ENCODE results near the gene TSEN34.
A peak's percentile ranks its signal among the peaks of the same experiment; 100 is the strongest.
"Not testable (repeated sequence)": the region's sequence is repeated elsewhere in the genome, so short reads cannot be mapped to it uniquely, and the experiment has no call there.

The TSEN34 gene

DNA sequence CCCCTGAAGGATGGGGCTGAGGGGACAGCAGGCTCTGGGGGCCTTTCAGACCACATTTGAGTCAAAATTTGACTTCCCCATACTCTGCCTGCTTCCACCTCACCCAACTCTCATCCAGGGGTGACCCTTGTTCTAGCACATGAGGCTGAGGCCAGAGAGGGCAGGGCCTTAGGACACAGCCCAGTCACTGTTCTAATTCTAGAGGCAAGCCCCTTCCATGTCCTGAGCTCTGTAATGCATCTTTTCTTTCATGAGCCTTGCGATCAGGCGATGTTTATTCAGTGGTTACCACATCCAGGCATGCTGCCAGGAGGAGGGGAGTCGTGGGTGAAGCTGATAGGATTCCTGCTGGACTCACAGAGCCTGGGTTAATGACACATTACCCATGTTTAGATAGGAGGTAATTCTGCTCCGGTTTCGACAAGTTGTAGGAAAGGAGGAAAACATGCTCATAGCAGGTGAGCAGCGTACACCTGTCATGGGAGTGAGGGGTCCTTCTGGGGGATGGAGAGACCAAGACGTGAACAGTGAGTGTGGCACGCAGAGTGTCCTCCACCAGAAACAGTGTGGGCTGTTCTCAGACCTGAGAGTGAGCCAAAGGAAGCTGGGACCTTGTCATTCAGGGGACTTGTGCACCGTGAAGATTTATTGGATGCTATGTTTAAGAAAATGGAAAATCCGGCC lies 18.8 kb downstream of the TSEN34 start:
- peak; percentile 96 to 97 for DNase-seq

DNA sequence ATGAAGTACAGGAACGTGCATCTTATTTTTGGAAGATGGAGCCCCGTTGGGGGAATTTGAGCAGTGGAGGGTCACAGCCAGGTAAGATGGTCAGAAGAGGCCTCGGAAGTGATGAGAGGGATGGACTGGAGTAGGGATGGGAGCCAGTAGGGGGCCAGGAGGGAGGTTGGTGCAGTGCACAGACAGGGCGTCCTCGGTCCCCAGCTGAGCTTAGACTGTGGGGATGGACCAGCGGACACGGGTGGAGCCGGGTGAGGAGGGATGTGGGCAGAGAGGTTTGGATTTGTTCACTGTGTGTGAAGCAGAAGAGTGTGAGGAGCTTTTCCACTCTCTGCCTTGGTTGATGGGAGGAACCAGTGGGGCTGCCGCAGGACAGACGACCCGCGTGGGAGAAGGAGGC lies 20.1 kb downstream of the TSEN34 start:
- peak in 1 of 2 donors; percentile 10 for DNase-seq

DNA sequence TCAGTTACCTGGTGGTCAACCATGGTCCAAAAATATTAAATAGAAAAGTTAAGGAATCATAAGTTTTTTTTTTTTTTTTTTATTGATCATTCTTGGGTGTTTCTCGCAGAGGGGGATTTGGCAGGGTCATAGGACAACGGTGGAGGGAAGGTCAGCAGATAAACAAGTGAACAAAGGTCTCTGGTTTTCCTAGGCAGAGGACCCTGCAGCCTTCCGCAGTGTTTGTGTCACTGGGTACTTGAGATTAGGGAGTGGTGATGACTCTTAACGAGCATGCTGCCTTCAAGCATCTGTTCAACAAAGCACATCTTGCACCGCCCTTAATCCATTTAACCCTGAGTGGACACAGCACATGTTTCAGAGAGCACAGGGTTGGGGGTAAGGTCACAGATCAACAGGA lies 23.1 kb downstream of the TSEN34 start:
- DNase-seq, result not testable (repeated sequence)

DNA sequence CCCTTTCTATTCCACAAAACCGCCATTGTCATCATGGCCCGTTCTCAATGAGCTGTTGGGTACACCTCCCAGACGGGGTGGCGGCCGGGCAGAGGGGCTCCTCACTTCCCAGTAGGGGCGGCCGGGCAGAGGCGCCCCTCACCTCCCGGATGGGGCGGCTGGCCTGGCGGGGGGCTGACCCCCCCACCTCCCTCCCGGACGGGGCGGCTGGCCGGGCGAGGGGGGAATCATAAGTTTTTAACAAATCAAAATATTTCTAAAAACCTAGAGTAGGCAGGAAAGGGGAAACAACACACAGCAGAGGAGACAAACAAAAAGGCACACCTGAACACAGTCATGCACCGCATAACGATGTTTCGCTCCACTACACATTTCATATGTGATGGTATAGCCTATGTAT lies 23.6 kb downstream of the TSEN34 start:
- DNase-seq, result not testable (repeated sequence)

DNA sequence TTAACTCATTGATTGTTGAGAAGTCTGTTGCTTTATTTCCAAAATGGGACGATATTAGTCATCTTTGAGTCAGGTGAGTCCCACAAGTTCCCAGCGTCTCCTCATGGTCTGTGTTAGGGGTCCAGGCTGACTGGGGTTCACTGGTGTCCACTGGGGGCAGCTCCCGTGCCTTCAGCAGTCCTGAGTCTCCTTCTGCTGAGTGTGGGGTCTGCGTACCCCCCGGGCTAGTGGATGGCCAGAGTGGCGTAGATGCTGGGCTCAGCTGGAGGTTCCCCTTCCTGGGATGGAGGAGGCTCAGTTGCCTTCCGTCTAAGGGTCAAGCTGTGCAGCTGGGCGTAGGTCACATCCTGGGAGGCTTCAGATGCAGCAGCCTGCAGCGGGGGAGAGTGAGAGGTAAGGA lies 25.8 kb downstream of the TSEN34 start:
- no peak for DNase-seq

DNA sequence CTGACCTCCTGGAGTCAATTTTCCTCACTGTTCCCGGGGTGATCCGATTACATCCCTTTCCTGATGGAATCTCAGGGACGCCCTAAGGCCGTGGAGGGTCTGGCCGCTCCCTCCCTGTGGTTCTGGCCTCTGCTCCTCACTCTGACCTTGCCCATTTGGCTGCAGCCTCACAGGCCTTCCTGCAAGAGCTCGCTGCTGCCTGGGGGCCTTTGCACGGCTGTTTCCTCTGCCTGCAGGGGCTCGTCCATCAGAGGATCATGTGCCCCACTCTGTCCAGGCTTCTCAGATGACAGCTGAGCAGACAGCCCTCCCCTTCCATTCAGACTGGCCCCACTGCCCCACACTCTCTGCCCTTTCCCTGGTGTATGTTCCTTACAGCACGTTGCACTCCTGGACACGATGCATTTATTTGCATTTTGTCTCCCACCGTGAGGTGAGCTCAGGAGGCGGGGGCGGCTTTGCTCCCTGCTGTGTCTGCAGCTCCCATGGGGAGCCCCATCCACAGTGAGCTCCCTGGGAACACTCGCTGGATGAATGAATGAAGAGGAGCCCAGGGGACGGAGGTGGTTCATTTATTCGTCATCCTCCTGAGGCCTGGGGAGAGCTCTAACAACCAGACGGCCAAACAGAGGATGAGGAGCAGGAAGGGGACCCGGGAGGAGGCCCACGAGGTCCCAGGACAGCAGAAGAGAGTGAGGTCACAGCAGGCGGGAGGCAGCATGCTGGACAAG lies 26.6 kb downstream of the TSEN34 start:
- DNase-seq, result not testable (repeated sequence)

DNA sequence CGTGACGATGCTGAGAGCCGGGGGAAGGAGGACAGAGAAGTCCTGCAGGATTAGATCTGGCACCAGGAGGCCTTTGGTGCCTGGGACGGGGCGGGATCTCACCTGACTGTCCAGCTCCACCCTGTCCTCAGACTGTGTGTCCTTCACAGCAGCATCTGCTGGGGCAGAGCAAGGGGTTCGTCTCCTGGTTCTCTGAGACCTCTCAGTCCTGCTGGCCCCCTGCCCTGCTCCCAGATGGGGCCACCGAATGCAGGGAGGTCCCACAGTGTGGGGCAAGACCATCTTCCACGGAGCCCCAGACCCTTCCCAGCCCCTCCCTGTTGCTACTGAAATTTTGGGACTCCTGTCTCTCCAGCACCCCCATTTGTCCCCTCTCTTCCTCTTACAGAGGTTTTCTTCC lies 27.2 kb downstream of the TSEN34 start:
- no peak for DNase-seq

DNA sequence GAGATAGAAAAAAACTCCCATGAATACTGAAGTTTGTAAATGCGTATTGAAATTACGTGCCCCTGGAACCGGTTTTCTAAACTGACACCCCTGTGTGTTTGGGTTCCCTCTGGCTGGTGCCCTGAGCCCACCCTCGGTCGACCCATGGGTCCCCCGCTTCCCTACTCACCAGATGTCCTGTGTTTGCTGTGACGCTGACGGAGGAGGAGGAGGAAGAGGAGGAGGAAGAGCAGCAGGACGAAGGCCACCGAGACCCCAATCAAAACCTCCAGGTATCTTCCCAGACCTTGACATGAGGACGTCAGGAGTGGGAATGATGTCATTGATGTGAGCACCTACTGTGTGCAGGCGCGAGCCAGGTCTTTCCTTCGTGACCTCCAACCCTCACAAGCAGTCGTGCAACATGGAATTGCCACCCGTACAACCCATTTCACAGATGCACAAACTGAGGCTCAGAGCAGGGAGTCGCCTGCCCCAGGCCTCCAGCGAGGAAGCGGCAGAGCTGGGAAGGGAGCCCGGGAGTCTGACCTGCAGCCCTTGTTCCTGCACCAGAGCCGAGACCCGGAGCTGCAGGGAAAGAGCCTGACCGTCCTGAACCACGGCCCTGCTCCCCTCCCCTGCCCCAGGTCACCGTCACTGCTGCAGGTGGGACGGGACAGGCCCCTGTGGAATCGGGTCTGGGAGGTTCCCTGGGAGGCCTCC lies 28.0 kb downstream of the TSEN34 start:
- DNase-seq, result no peak

DNA sequence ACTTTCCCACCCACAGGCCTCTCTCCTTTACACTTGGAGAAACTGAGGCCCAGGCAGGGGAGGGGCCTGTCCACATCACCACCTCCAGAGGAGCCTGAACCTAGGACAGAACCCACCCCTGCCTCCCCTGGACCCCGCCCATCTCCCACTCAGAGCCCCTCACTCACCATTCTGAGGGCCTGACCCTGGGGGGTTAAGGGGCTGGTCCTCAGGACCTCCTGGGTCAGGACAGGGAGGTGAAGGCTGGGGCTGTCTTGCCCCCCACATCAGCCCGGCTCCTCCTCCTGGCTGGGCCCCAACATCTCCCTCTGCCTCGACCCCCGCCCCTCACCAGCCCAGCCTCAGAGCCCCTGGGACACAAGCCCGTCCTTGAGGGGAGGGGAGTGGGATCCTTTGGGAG lies 28.6 kb downstream of the TSEN34 start:
- DNase-seq, result not testable (repeated sequence)

DNA sequence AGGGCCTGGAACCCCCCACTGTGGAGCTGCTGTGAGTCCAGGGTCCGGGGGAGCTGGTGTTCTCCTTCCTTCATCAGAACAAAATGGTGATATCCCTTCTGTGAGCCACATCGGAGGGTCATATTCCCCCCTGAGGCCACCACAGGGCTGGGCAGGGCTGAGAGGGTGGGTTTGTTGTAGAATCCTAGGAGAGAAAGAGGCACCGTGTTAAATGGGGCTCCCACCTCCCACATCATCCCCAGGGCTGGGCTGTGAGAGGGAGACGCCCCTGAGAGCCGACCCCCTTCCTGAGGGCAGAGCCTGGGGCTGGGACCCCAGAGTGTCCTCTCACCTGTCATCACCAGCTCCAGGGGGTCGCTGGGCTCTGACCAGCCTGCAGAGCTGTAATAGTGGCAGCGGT lies 30.8 kb downstream of the TSEN34 start:
- DNase-seq, result not testable (repeated sequence)

DNA sequence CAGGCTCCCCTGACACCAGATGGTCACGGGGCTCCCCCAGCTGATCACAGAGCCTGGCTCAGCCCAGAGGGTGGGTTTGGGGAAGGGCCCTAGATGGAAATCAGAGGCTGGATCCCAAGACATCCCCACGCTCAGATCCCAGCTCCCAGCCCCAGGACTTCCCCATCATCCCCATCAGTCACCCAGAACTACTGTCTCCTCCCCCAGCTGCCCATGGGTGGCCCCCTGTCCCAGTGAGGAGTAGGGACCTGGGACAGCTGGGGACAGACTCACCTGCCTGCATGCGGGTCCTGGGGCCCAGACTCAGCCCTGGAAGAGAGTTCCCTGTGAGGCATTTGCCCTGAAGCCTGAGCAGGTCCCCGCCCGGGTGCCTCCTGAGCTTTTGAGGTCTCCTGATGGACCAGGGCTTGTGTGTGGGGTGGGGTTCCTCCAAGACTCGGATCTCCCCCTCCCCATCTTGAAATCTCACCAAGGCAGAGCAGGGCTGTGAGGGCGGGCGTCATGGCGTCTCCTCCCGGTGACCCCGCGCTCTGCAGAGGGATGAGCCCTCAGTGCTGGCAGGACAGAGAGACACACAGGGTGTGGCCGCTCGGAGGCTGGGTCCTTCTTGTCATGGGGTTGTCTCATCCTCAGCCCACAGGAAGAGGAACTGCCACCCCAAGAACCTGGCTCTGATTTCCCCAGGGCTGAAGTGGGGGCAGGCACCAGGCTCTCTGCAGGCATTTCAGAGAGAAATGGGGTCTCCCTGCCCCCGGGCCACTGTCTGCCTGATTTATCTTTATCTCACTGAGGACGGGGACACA lies 31.6 kb downstream of the TSEN34 start, which contains the start of gene LILRB3:
TSS of gene LILRB3 (minus strand) at position 534 of the 803 bp plus-strand sequence. CDS start at position 503, 31 bp downstream.
- peak in 1 of 2 donors; percentile 66 for DNase-seq

DNA sequence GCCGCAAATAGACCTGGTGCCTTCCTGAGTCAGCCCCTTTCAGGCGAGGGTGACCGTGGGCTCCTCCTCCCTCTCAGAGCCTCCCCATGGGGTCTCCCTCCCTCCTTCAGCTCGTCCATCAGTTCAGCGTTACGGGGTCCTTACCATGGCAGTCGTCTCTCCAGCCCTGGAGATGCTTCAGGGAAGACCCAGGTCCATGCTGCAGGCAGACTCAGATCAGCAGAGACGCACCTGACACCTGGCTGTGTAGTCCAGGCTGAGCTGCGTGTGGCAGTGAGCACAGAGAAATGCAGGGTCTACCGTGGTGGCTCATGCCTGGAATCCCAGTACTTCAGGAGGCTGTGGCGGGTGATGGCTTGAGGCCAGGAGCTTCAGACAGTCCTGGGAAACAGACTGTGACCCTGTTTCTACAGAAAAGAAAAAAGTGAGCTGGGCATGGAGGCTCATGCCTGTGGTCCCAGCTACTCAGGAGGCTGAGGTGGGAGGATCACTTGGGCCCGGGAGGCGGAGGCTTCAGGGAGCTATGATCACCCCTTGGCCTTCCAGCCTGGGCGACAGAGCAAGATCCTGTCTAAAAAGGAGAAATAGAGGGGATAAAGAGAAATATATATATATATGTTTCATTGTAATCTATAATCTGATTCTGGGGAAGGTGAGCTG lies 32.3 kb downstream of the TSEN34 start:
- peak in 1 of 2 donors; percentile 15 for DNase-seq

DNA sequence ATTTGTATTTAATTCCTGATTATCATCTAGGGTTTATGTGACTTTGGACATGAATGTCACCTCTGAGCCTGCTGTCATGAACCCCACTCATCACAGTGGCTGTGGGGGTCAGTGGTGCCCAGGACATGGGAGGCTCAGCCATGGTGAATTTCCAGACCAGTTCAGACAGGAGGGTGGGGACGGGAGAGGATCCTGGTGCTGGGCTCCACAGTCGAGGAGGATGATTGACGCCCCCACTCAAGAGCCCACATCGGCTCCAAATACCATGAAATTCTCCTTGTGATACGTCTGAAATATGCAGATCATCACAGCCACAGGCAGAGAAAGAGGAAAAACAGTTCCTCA lies 32.8 kb downstream of the TSEN34 start:
- peak in 1 of 2 donors; percentile 34 for DNase-seq

DNA sequence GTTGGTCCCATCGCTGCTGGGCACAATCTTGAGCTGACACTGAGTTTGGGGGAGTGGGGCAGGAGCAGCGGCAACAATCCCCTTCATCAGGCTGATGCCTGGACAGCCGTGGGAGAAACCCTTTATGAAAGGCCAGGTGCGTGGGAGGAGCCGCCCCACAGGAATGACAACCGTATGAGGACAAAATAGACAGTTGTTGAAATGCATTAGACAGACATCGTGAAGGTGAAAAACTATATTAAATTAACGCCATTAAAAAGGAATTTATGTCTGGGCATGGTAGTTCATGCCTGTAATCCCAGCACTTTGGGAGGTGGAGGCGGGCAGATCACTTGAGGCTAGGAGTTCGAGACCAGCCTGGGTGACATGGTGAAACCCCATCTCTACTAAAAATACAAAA lies 33.5 kb downstream of the TSEN34 start:
- DNase-seq, result not testable (repeated sequence)

DNA sequence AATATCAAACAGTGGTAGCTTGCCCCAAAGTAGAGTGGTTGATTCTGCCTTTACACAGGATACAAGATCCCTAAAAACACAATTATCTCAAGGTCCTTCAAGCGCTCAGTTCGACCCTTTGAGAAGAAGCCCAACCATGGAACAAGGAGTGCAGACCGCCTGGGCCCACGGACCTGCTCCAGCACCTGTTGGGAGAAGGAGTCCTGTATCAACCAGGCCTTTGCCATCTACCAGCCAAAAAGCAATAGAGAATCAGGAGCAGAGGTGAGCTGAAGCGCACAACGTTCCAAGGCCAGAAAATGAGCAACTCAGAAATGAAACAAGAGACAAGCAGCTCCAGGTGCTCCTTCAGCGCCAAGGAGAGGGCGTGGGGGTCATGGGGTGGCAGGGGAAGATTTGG lies 38.0 kb downstream of the TSEN34 start:
- no peak for DNase-seq

DNA sequence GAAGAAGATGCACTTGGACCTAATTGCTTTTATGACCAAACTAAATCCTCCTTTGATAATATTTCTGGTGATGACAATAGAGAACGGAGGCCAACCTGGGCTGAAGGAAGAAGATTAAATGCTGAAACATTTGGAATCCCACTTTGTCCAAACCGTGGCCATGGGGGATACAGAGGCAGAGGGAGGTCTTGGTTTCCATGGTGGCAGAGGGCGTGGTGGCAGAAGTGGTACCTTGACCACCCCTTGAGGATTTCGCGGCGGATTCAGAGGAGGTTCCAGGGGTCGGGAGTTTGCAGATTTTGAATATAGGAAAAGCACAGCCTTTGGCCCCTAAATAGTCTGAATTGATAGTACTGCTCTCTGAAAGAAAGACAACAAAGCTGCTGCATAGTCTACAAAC lies 38.9 kb downstream of the TSEN34 start:
- no peak for DNase-seq

DNA sequence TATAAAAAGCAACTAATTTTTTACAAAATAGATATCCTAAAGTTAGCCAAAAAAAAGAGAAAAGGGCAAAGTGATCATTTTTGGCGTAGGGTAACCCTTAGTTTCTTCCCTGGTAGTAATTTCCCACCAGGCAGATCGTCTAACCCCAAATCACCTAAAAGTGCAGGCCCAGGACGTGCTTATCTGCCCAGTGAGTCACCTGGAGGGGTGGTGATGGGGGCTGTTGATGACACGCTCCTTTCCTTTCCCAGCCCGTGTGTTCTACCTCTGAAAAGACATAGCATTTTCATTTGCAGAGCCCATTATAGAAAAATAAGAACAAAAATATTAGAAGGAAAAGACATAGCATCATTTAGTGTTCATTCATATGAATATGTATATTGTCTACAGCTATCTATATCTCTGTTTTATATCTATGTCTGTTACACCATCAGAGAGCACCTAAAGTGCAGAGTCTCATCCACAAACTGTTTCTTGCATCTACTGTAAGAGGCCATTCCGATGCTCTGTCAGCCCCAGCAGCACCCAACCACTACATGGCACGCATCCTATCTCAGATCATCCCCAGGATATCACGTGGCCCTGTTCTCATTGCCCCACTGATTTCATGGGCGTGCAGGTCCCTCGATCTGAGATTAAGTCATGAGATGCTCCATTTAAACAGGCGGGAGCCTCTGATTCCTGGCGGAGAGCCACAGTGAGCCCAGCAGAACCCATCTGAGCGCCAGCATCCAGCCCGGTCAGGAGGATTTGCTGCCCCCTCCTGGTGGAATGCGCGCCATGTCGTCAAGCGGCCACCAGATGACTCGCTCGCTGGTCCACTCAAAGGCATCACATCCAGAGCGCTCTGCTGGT lies 40.2 kb downstream of the TSEN34 start:
- peak; percentile 69 to 88 for DNase-seq

DNA sequence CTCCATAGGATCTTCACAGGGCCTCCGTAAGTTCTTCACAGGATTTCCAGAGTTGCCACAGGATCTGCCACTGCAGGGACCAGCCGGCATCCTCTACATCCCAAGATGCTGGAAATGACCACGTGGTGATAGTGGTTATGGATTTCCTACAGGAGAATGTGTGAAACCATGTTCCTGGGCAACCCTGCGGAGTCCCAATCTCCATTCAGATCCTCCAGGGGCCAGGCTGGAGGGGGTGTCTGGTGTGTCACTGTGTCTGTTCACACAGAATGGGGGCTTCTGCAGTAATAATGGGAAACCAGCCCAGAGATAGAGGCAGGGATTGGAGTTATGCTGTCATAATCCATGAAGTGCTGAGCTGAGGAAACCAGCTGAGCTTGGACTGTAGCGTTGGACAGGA lies 42.8 kb downstream of the TSEN34 start:
- DNase-seq, result no peak

DNA sequence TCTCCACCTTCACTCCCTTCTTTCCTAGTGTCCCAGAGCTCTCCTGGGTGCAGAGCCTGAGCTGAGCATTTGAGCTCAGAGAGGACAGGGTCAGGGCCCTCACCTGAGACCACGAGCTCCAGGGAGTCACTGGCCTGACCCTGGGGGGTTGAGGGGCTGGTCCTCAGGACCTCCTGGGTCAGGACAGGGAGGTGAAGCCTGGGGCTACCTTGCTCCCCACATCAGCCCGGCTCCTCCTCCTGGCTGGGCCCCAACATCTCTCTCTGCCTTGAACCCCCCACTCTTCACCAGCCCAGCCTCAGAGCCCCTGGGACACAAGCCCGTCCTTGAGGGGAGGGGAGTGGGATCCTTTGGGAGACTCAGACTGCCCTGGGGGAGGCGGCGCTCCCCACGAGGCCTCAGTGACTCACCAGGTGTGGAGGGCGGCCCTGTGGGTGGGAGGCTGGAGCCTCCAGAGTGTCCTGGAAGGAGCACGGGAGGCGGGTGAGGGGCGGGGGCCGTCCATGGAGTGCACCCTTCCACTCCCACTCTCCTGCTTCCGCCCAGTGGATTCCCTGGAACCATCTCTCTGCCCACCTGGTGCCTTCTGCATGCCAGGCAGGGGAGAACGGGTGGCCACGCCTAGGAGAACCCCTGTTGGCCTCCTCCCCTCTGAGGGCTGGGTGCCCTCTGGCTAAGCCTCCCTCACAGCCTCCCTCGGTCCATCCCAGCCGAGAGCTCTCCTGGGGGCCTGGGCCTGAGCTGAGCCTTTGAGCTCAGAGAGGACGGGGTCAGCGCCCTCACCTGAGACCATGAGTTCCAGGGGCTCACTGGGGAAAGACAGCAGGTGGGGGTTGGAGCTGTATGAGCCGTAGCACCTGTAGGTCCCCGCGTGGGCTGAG lies 48.6 kb downstream of the TSEN34 start:
- not testable (repeated sequence) for DNase-seq

Data from inflammatory macrophage (primary cell).